ENCODE results near the gene IKBKE.

- TF ChIP-seq POLR2A (IDR thresholded peaks at IDR 0.05; ENCODE audit: low read depth, low read length) (no peak), TAF1 (IDR thresholded peaks at IDR 0.05; ENCODE audit: borderline replicate concordance, low read depth, low read length) (no peak)
Measured at GRCh38 chr1:206488466-206488865, 18.2 kb downstream of the IKBKE start.
